Endothelial cell of umbilical vein (primary cell): Measurements from ENCODE around the gene CD200. TPM values are rescaled to one million over a fixed set of nuclear protein-coding genes. Genes with fewer than 3 reads are reported as not detected.

Experiments
- BruUV-seq: library from RNA; stranded (reverse); fragments of 400-500 nt; replicated peaks from 2 replicates; lab custom pipeline; 2021; lab: Mats Ljungman, UMichigan
- CTCF ChIA-PET: fragments of 300-600, 350-600 bp; sonication (Branson Sonifier 250); formaldehyde crosslinking; loops from one replicate; lab custom pipeline; 2021; ENCODE audit warnings: antibody characterized with exemption, inconsistent platforms; lab: Charles Lee
- POLR2A ChIA-PET: fragments of 300-600, 350-600 bp; sonication (Branson Sonifier 250); formaldehyde crosslinking; loops from one replicate; lab custom pipeline; 2021; ENCODE audit warnings: antibody characterized with exemption, inconsistent platforms; lab: Charles Lee
- DNase-seq: peaks from one replicate; pipeline ENCODE4 v3.0.0-alpha.2; 2011; ENCODE audit warnings: low read depth, low spot score
- FAIRE-seq: peaks from 2 replicates; lab custom pipeline; 2011; peaks lifted over from hg19 to GRCh38; lab: Jason Lieb, UNC
- H2AFZ ChIP-seq: 2 replicates; pipeline ENCODE4 v1.6.0; 2012; ENCODE audit warnings: low read depth, low read length, control low read depth, inconsistent platforms
- H3K27ac ChIP-seq: 2 replicates; pipeline ENCODE4 v1.5.1; 2011; ENCODE audit warnings: low read depth, mild to moderate bottlenecking, control low read depth, low read length, moderate library complexity; ENCODE audit not compliant: insufficient read depth
- H3K27me3 ChIP-seq, 2 experiments: 2 replicates each; pipeline versions ENCODE4 v1.6.0 to v1.6.1; 2011; ENCODE audit warnings: low read length in 2 of 2, mixed read lengths in 1 of 2; ENCODE audit not compliant: control insufficient read depth in 2 of 2, insufficient read depth in 2 of 2
- H3K36me3 ChIP-seq, 2 experiments: 2 replicates in 1 of 2; 3 replicates in 1 of 2; pipeline ENCODE4 v1.5.1; 2011; ENCODE audit warnings: low read length in 2 of 2, mild to moderate bottlenecking in 1 of 2, moderate library complexity in 1 of 2; ENCODE audit not compliant: control insufficient read depth in 2 of 2, insufficient read depth in 2 of 2; ENCODE audit errors: extremely low read depth in 1 of 2
- H3K4me1 ChIP-seq: 3 replicates; pipeline ENCODE4 v1.5.1; 2011; ENCODE audit warnings: mild to moderate bottlenecking, low read length; ENCODE audit not compliant: control insufficient read depth, insufficient read depth; ENCODE audit errors: extremely low read depth
- H3K4me2 ChIP-seq: 2 replicates; pipeline ENCODE4 v1.6.1; 2011; ENCODE audit warnings: low read length, control low read depth, mixed read lengths; ENCODE audit not compliant: insufficient read depth
- H3K4me3 ChIP-seq, 3 experiments: fragments of 200-600 bp in 1 of 3; sonication (generic), shearing (Covaris generic) in 1 of 3; replicated peaks in 1 of 3; 2 replicates each; pipeline ENCODE4 v1.5.1; 2011 to 2016; ENCODE audit warnings: control low read depth in 3 of 3, low read length in 3 of 3, mild to moderate bottlenecking in 2 of 3, inconsistent platforms in 1 of 3, low read depth in 1 of 3, moderate library complexity in 1 of 3; ENCODE audit not compliant: insufficient read depth in 1 of 3
- H3K79me2 ChIP-seq: 2 replicates; pipeline ENCODE4 v1.6.0; 2012; ENCODE audit warnings: low read length, inconsistent platforms; ENCODE audit not compliant: control insufficient read depth, insufficient read depth
- H3K9ac ChIP-seq: replicated peaks from 2 replicates; pipeline ENCODE3; 2011; ENCODE audit warnings: low read length, control low read depth; ENCODE audit not compliant: insufficient read depth; ENCODE audit errors: extremely low read depth
- H3K9me1 ChIP-seq: replicated peaks from 3 replicates; pipeline ENCODE4 v1.6.0; 2011; ENCODE audit warnings: mild to moderate bottlenecking, low read length; ENCODE audit not compliant: control insufficient read depth, insufficient read depth; ENCODE audit errors: extremely low read depth
- H3K9me3 ChIP-seq: replicated peaks from 2 replicates; pipeline ENCODE4 v1.5.1; 2012; ENCODE audit warnings: low read length, inconsistent platforms; ENCODE audit not compliant: control insufficient read depth, insufficient read depth
- H4K20me1 ChIP-seq: replicated peaks from 2 replicates; pipeline ENCODE3; 2011; ENCODE audit warnings: mild to moderate bottlenecking, low read length; ENCODE audit not compliant: control insufficient read depth, insufficient read depth; ENCODE audit errors: extremely low read depth
- EZH2 ChIP-seq: IDR thresholded peaks from 2 replicates; pipeline ENCODE4 v1.6.1; 2012; ENCODE audit warnings: borderline replicate concordance, low read depth, mild to moderate bottlenecking, moderate library complexity, low read length, inconsistent platforms; ENCODE audit not compliant: severe bottlenecking
- FOS ChIP-seq: IDR thresholded peaks from 2 replicates; pipeline ENCODE4 v1.6.1; 2011; ENCODE audit warnings: mild to moderate bottlenecking, low read length, moderate library complexity, borderline replicate concordance; ENCODE audit not compliant: insufficient read depth
- GATA2 ChIP-seq: IDR thresholded peaks from 2 replicates; pipeline ENCODE4 v1.7.0; 2011; ENCODE audit warnings: low read depth, mild to moderate bottlenecking, moderate library complexity, mixed read lengths, low read length; ENCODE audit not compliant: insufficient read length, insufficient read depth
- MAX ChIP-seq: IDR thresholded peaks from 2 replicates; pipeline ENCODE4 v1.6.1; 2011; ENCODE audit not compliant: insufficient read depth, insufficient read length
- POLR2A ChIP-seq: IDR thresholded peaks from 2 replicates; pipeline ENCODE4 v1.6.1; 2012; ENCODE audit warnings: low read depth, mild to moderate bottlenecking, control low read depth, low read length
- dilution Hi-C: fragments of 300-500 bp; cut with MboI; formaldehyde crosslinking; loops from one replicate; pipeline ENCODE4 v1.15.0; 2019; ENCODE audit warnings: low sequenced_read_pairs; ENCODE audit not compliant: extremely low pct_ligation_motif_present
- intact Hi-C: fragments of 100-400 bp; cut with micrococcal nuclease; formaldehyde crosslinking; loops from one replicate; pipeline ENCODE4 v1.10.0; 2022
- polyA plus RNA-seq, 4 experiments: library from polyadenylated mRNA; depleted of rRNA in 3 of 4; stranded (reverse) in 3 of 4; unstranded in 1 of 4; fragments of >200 nt; gene quantifications; 2 replicates each; pipeline versions ENCODE4 v1.2.1 to v1.2.3, GENCODE V29; 2011 to 2012; ENCODE audit warnings: missing spikeins in 1 of 4
- total RNA-seq: library from RNA; stranded (reverse); gene quantifications from 2 replicates; pipeline ENCODE4 v1.2.3, GENCODE V29; 2021
- TF ChIP-seq, protein P1 (sequence below), 2 donors: IDR thresholded peaks; 1 replicate in 1 of 2; 2 replicates in 1 of 2; pipeline ENCODE4 v1.5.1; 2011; ENCODE audit warnings: low read length in 2 of 2, mild to moderate bottlenecking in 2 of 2, moderate library complexity in 2 of 2, control low read depth in 1 of 2, inconsistent platforms in 1 of 2, low read depth in 1 of 2; ENCODE audit not compliant: insufficient read depth in 1 of 2; ENCODE audit errors: extremely low read depth in 1 of 2

The CD200 gene
- total and polyA plus RNA-seq, 2 donors (not counting 3 experiments of a cell fraction or from before 2014, with no cell fraction given): 8.1 to 8.2 TPM

DNA sequence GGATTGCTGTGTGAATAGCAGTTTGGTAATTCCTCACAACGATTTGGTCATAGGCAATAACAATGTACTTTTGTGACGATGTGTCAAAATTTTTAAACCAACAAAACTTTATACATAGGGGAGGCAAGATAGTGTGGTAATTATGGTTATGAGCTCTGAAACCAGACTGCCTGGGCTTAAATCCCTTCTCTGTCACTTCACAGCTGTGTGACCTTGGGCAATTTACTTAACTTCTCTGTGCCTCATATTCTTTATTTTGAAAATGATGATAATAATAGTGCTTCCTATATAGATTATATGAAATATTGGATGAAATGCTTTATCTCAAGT is 5.7 kb downstream of the CD200 start:
- no peak overlapping the region for H3K4me3 ChIP-seq
- peaks cover under 1% of the 10 kb centered on the region for H3K4me1 ChIP-seq
- dilution Hi-C loops (no loop called here), intact Hi-C loops (no loop called here)
- FAIRE-seq (no peak), DNase-seq (no peak)
- no peaks in the 10 kb centered on the region for H3K9me1 ChIP-seq
- H4K20me1 ChIP-seq: no peaks in the 10 kb centered on the region
- H3K27me3 ChIP-seq: peaks cover 0 to 6% of the 10 kb centered on the region in 2 experiments
- no peak overlapping the region for H3K27ac ChIP-seq
- H2AFZ ChIP-seq: no peak overlapping the region
- H3K4me2 ChIP-seq: no peak overlapping the region
- H3K9ac ChIP-seq: no peak overlapping the region
- no peaks in the 10 kb centered on the region for H3K36me3 ChIP-seq
- ChIA-PET CTCF (interaction anchor here (1.1 to 2.6 kb wide), 5 partner anchors 11 to 227 kb away, joined by 3 to 9 read pairs (median 7); no protein-coding TSS in a partner anchor), POLR2A (interaction anchor here (1.5 kb wide), 1 partner anchor 12 kb away, joined by 4 read pairs; no protein-coding TSS in a partner anchor)
- no TSS peak for BruUV-seq
- H3K9me3 ChIP-seq: no peaks in the 10 kb centered on the region
- H3K79me2 ChIP-seq: no peaks in the 10 kb centered on the region
- no peak for TF ChIP-seq MAX
- TF ChIP-seq, protein P1, sequence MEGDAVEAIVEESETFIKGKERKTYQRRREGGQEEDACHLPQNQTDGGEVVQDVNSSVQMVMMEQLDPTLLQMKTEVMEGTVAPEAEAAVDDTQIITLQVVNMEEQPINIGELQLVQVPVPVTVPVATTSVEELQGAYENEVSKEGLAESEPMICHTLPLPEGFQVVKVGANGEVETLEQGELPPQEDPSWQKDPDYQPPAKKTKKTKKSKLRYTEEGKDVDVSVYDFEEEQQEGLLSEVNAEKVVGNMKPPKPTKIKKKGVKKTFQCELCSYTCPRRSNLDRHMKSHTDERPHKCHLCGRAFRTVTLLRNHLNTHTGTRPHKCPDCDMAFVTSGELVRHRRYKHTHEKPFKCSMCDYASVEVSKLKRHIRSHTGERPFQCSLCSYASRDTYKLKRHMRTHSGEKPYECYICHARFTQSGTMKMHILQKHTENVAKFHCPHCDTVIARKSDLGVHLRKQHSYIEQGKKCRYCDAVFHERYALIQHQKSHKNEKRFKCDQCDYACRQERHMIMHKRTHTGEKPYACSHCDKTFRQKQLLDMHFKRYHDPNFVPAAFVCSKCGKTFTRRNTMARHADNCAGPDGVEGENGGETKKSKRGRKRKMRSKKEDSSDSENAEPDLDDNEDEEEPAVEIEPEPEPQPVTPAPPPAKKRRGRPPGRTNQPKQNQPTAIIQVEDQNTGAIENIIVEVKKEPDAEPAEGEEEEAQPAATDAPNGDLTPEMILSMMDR (IDR thresholded peaks at IDR 0.05; ENCODE audit: extremely low read depth in 1 of 2, insufficient read depth in 1 of 2, low read depth in 1 of 2, low read length in 2 of 2): no peak
- no peak for TF ChIP-seq EZH2
- TF ChIP-seq POLR2A: no peak
- TF ChIP-seq GATA2: no peak
- no peak for TF ChIP-seq FOS
